ENCODE data around the gene SDK2.

Gene SDK2, protein sequence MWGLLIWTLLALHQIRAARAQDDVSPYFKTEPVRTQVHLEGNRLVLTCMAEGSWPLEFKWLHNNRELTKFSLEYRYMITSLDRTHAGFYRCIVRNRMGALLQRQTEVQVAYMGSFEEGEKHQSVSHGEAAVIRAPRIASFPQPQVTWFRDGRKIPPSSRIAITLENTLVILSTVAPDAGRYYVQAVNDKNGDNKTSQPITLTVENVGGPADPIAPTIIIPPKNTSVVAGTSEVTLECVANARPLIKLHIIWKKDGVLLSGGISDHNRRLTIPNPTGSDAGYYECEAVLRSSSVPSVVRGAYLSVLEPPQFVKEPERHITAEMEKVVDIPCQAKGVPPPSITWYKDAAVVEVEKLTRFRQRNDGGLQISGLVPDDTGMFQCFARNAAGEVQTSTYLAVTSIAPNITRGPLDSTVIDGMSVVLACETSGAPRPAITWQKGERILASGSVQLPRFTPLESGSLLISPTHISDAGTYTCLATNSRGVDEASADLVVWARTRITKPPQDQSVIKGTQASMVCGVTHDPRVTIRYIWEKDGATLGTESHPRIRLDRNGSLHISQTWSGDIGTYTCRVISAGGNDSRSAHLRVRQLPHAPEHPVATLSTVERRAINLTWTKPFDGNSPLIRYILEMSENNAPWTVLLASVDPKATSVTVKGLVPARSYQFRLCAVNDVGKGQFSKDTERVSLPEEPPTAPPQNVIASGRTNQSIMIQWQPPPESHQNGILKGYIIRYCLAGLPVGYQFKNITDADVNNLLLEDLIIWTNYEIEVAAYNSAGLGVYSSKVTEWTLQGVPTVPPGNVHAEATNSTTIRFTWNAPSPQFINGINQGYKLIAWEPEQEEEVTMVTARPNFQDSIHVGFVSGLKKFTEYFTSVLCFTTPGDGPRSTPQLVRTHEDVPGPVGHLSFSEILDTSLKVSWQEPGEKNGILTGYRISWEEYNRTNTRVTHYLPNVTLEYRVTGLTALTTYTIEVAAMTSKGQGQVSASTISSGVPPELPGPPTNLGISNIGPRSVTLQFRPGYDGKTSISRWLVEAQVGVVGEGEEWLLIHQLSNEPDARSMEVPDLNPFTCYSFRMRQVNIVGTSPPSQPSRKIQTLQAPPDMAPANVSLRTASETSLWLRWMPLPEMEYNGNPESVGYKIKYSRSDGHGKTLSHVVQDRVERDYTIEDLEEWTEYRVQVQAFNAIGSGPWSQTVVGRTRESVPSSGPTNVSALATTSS (N-terminal part only)

DNA sequence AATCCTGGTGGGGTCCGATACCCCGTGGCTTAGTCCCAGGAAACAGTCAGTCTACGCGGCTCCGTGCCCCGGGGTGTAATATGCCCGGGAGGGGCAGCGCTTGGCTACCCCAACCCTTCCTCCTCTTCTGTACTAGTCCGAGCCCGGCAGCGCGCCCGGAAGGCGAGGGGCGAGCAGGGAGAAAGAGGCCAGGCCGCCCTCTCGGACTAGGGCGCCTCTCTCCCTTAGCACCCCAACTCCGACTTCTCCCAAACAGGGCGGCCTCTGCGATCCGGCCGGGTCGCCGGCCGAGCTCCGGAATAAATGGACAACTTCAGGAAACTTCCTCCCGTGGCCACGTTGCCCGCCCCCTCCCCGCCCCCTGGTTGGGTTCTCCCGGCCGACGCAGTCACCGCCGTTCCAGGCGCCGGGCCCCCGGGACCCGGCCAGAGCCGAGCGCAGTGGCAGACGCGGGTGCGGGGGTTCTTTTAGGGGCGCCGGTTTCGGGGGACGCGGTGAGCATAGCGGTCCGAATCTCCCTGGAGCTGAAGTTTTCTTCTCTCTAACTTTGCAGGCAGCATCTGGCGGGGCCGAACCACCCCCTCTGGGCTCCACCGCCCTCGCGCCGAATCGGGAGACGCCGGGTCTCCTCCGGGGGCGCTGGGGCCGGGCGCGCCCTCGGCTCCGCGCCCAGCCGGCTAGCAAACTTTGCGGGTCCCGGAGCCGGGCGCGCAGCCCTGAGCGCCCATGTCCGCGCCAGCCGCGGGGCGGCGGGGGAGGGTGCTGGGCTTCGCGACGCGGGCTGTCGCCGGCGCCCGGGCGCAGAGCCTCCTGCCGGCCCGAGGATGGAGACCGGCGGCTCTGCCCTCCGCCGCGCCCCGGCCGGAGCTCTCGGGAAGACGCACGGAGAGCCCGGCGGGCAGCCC, at the start of gene SDK2:
SDK2 (minus strand) TSS at position 301 of the 905 bp plus-strand sequence. CDS start 357 bp downstream, outside the sequence.
- DNase-seq (ENCODE audit: low spot score): no peak

DNA sequence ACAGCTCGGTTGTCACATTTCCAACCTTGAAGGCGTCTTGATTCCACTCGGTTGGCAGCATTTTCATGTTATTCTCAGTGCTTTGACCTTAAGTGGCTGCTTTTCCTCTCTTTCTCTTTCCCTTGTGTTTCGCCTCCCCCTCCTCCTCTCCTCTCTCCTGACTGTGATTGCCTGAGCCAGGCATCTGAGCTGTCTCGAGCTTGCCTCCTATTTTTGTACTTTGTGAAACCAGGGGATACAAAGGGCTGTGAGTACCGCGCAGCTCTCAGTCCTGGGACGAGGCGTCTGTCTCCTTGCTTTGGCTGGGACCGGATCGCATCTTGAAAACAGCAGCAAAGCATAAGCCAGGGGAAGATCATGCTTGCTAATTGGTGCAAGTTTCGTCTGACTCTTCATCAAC, 48.8 kb upstream of the SDK2 start:
- no peak for DNase-seq (ENCODE audit: low spot score)

- no peak for DNase-seq (ENCODE audit: low spot score)
These were observed 47.1 kb upstream of the SDK2 start for GRCh38 chr17:73691321-73691766.

DNA sequence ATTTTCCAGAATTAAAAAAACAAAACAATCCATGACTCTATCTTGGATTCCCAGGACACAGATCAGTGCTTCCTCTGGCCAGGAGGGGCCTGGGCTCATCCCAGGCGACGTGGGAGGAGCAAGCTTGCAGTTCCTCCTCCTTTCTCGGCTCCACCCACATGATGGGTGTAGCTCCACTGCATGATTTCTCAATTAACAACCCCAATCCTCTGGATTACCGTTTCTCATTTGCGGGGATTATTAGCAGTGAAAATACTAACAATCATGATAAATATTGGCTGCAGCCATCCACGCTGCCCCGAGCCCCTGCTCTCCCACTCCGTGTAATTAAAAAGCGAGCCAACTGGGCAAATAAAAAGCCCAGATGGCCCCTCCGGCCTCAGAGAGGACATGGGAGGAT, 46.4 kb upstream of the SDK2 start:
- DNase-seq (ENCODE audit: low spot score): no peak

DNA sequence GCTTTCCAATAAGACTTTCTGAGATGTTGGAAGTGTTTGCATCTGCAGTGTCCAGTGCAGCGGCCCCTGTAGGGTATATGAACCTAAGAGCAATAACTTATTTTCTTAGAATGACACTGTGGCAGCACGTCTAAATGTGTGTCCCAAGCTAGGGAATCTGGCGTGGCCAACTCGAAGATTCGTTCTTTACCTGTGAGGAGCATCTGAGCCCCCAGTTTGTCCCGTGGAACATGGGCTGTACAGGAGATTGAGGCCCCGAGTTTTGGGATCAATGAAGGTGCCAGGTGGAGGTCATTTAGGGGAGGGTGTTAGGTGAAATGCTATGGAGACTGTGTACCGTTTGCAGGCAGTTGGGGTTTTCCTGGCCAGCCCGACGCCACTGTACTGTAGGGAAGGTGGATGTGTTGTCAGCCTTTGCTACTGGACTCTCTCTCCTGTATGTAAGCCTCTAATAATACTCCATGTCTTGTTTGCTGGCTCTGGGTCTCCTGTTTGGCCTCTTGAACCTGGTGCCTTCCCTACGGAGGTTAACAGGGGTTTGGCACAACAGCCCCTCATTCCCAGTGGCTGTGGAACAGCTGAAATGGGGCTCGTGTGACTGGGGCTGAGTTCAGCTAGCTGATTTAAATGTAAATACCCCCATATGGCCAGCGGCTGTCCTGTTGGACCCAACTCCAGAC, 45.5 kb upstream of the SDK2 start:
- no peak for DNase-seq (ENCODE audit: low spot score)

GRCh38 chr17:73686961-73687360, 42.7 kb upstream of the SDK2 start:
- DNase-seq (ENCODE audit: low spot score): no peak

- DNase-seq (ENCODE audit: low spot score): no peak
These were observed 41.9 kb upstream of the SDK2 start for GRCh38 chr17:73686126-73686525.

- DNase-seq (ENCODE audit: low spot score): no peak
These were observed 39.9 kb upstream of the SDK2 start for GRCh38 chr17:73684183-73684582.

- DNase-seq (ENCODE audit: low spot score): no peak
These were observed 39.5 kb upstream of the SDK2 start for GRCh38 chr17:73683771-73684170.

DNA sequence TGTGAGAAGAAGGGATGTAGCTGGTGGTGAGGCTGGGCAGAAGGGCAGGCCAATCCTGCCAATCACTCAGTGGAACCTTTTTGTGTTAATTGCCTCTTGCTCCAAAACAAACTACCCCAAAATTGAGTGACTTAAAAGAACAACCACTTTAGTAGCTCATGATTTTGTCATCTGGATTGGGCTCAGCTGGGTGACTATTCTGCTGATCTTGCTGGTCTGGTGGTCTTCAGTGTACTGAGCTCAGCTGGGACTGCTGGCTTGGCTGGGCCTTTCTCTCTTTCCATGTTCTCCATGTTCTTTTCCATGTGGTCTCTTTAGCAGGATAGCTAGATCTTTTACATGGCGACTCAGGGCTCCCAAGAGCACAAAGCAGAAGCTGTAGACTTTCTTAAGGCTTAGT, 37.7 kb upstream of the SDK2 start:
- no peak for DNase-seq (ENCODE audit: low spot score)

DNA sequence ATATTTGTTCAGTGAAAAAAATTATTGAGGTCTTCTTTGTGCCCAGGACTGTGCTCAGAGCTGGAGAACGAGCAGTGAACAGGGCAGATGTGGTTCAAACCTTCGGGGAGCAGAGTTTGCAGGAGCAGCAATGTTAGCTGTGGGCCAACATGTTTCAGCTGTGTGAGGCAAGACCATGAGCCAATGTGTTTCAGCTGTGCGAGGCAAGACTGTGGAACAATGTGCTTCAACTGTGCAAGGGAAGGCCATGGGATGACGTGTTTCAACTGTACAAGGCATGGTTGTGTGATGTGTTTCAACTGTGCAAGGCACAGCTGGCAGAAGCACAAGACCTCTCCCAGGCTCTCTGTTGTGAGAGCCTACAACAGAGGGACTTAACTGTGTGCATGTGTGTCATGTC, 35.2 kb upstream of the SDK2 start:
- no peak for DNase-seq (ENCODE audit: low spot score)

DNA sequence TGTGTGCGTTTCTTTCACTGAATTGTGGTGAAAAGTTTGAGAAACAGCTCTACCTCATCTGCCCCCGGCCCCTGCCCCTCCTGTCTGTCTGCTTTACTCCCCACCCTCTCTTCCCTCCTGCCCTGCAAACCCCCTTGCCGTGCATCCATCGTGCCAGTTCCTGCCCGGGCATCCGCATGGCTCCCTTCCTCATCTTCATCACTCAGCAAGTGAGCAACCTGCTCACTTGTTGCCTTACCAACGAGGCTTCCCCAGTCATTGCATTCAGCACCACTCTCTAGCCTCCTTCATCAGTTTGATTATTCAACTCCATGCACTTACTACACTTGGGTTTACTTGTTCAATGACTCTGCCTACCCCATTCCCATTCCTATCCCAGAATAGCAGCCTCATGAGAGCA, 34.8 kb upstream of the SDK2 start:
- DNase-seq (ENCODE audit: low spot score): no peak

- no peak for DNase-seq (ENCODE audit: low spot score)
These were observed 25.5 kb upstream of the SDK2 start for GRCh38 chr17:73669771-73670170.

DNA sequence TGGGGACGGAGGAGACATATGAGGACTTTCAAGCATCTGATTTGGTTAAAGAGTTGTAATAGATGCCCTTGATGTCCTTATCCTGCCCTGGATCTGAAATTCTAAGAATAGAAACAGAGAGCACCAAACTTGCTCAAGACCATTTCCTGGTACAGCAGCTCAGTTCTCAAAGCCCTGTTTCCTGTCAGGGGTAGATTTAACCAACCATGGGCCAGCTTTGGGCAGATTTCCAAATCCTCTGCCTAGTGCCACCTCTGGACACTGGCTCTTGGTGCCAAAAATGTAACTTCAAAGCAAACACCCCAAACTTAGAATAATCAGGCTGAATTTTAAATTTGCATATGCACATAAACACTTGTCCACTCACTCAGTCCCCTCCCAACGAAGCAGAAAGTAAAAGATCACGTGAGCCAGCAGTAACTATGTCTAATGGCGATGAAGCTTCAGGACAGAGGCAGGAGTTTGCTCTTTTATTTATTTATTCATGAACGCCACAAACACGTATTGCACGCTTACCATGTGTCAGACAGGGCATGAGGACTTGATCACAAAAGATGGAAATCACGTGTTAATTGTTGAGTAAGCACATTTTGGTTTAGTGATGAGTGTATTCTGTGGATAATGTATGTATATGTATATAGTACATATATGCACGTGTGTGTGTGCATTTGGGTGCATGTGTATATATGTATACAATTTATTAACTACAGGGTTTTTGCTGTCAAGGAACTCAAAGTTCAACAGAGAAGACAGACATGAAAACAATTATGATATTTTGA, 23.1 kb upstream of the SDK2 start:
- peak; percentile 20 for DNase-seq (ENCODE audit: low spot score)

DNA sequence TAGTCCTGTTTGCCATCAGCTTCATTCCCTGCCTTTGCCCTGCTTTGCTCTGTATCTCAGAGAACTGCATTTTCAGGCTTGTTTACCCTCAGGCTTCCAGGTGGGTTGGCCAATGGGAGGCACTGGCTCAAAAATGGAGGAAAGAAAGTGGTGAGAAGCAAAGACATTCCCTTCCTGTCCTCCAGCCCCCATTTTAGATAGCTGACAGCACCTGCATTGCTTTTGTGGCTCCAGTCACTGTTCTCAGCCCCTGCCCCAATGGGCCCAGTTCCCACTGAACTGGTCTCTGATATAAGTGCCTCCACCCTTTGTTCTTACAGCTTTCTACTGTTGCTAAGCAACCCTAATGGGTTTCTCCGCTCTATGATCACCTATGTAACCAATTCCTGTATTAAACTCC, 19.4 kb upstream of the SDK2 start:
- no peak for DNase-seq (ENCODE audit: low spot score)

GRCh38 chr17:73660366-73660765, 16.1 kb upstream of the SDK2 start:
- DNase-seq (ENCODE audit: low spot score): no peak

DNA sequence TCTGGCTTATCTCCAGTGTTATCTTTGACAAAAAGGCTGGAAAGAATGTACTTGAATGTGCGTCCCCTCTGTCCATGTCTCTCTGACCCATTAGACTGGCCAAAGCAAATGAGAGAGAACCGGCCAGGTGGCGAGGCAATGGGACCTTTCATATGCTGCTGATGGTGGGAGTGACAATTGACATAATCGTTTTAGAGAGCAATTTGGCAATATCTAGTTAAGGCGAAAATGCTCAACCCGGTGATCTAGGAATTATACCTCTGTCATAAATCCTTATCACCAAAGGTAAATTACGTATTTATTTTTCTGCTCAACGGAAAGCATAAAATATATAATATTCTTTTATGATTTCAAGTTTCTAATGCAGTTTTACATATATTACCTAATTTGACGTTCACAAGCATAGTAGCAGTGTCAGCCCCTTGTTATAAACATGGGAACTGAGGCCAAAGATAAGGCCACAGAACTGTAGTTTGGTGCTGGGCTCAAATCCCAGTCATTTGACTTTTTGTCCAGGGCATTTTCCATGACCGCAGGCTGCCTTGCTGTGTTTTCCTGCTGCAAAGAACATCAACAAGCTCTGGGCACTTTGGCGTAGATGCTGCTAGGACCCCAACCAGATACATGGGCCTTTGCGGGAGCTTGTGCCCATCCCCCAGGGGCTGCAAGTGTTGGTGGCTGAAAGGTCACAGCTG, 14.7 kb upstream of the SDK2 start:
- no peak for DNase-seq (ENCODE audit: low spot score)

DNA sequence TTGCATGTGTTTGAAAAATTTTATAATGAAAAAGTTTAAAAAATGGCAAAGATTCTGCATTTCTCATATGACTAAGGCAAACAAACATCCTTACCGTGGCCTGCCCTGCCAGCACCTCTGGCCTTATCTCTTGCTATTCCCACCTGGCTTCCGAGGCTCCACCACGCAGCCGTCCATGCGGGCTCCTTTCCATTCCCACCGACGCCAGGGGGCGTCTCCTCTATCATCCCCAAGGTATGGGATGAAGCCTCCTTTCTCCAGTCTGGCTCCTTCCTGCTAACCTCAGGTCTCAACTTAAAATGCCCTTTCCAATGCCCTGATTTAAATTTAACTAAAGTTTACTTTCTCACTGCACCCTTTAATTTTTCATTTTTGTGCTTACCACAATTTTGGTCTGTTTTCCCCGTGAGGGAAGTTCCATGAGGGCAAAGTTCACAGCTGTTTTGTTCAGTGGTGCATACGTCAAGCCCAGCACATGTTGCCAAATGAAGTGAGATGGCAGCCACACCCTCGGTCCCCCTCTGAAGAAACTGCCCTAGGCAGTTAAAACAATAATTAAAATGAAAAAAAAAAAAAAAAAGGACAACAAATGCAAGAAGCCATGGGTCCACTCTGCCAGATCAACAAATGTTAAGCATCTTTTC, 13.3 kb upstream of the SDK2 start:
- DNase-seq (ENCODE audit: low spot score): peak; percentile 5

GRCh38 chr17:73654241-73654640, 10.0 kb upstream of the SDK2 start:
- no peak for DNase-seq (ENCODE audit: low spot score)
